Non-pigmented ciliary epithelial cell (primary cell): Measurements from ENCODE around the gene MAST4.

Source experiments
- DNase-seq: peaks from one replicate; pipeline ENCODE4 v3.0.0-alpha.2; 2010; ENCODE audit warnings: low read depth

MAST4 gene

DNA sequence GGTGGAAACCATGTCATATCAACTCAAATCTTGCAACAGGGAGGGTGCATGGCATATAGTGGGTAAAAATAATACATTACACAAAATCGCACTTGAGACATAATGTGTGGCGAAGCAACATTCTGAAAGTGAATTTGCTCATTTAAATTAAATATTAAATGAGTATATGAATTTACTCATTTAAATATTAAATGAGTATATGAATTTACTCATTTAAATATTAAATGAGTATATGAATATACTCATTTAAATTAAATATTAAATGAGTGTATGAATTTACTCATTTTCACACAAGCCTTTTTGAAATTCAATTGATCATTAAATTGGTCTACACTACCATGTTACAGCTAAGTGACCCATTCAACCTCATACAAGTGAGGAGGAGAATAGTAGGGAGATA is 10.5 kb downstream of the MAST4 start:
- no peak for DNase-seq

DNA sequence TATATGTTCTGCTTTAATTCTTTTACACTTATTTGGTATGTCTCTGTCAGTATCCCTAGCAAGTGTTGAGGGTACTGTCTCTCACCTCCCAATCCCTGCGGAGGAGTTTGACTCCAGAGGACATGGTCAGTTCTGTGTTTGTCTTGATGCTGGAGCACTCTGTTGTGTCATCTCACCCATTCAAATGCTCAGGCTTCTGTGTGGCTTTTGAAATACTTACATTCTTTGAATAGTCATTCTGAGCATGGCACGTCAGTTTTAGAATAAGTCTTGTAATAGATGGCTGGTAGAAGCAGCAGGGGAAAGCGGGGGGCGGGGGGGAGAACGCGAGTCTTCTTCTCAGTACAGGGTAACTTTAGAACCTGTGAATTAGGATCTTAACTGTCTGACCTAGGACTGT is 12.3 kb downstream of the MAST4 start:
- no peak for DNase-seq

DNA sequence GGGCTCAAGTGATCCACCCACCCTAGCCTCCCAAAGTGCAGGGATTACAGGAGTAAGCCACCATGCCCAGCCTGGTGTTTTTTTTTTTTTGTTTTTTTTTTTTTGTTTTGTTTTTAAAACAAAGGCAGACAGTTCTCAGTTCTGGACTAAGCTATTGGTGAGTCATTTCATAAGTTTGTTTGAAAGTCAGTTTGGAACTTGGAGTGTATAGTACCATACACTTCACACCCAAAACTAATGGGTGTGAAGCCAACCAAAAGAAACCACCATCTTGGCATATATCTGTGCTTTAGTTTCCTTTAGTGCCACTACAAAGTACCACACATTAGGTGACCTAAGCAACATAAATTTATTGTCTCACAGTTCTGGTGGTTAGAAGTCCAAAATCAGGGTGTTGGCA is 13.4 kb downstream of the MAST4 start:
- no peak for DNase-seq

DNA sequence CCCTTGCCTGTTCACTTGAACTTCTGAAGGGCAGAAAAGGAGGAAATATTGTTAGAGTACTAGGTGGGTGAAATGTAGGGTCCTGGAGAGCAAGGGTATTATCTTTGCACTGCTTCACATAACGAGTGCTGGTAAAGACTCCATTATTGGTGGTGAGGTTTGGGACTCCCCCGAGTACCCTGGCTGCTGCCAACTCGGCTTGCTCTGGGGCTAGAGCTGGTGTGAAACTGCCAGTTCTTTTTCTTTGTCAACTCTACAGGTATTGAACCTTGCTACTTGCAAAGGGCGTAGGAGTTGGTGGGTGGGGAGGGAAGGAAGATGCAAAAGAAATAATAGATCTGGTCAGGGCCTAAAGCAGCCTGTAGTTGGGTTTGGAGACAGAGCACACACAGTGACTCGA is 16.0 kb downstream of the MAST4 start:
- no peak for DNase-seq

DNA sequence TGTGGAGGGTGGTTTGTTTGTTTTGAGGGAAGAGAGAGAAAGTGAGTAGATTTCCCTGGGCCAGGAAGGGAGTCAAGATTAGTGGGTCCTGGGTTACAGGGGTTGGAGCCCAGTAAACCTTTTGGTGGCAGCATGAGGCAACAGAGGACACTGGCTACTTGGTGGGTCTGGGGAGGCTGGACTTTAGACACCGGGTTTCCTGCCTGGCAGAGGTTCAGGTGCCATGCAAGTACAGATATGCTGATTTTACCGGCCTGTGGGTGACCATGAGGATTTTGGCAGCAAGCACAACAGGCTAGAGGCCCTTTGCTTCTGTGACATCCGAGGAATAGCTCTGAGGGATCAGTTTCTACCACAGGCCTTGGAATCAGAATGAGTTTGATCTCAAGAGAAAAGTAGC is 18.9 kb downstream of the MAST4 start:
- no peak for DNase-seq

DNA sequence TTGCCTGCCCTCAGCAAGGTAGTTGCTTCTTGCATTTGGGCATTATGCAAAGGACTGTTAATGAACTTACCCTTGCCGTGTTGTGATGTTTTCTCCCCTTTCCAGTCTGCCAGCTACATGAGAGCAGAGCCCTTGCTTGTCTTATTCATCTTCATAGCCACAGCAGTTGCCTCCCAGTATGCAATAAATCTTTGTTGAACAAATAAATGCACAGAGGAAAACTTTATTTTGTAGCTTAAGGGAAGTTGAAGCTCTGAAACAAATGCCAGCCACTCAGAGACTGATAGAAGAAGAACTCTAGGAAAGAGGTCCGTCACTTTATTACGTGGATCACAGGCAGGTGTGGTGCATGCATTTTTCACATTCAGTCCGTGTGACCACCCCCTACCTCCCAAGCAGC is 19.7 kb downstream of the MAST4 start:
- DNase-seq = no peak

DNA sequence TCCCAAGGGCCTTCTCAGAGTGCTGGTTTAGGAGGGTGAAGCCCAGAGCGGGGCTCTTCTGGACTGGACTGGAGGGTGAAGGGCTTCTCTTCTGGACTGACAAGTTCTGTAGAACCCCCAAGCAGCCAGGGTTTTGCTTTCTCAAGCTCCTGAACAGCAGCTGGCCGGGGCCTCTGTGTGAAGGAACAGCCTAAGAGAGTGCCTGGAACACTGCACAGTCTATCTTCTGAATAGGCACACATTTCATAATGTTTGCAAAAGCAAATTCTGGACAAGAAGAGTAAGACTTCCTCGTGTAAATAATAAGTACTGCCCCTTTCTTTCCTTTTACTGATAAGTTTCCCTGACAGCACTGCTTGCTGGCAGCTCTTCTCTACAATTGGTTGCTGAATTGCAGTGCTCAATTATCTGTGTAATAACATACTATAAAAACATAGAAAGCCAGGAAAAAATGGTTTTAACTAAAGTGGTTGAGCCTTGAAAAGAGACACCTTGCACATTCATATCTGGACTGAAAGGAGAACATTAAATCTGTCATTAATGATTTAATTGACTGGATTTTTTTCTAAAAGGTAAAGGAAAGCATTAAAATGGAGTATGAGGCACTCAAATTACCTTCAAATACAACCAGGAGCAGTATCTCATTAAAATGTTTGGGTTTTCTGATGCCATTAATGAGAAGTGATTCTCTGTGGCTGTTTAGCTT is 20.5 kb downstream of the MAST4 start:
- no peak for DNase-seq

DNA sequence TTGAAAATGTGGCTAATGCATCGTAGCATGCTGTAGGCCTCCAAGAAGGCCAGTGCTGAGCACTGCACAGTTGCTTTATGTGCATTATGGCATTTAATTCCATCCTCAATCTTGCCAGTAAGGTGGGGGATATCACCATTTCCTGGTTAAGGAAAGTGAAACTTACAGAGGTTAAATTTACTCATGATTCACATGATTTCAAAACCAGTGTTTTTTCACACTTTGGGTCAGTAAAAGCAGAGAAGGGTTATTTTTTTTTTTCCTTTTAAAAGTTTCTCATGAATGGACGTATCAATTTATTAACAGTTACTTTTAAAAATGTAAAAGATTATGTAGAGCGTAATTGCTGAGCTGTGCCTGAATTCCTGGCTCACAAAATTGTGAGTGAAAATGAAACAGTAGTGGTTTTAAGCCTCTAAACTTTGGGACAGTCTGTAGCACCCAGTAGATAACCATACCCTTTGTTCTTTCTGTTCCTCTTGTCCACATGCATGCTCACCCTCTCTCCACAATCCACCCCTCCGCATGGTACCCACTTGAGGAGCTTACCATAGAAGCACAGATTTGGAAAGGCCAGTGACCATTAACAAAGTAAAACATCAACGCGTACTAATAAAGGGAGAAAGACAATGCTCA is 21.2 kb downstream of the MAST4 start:
- no peak for DNase-seq

DNA sequence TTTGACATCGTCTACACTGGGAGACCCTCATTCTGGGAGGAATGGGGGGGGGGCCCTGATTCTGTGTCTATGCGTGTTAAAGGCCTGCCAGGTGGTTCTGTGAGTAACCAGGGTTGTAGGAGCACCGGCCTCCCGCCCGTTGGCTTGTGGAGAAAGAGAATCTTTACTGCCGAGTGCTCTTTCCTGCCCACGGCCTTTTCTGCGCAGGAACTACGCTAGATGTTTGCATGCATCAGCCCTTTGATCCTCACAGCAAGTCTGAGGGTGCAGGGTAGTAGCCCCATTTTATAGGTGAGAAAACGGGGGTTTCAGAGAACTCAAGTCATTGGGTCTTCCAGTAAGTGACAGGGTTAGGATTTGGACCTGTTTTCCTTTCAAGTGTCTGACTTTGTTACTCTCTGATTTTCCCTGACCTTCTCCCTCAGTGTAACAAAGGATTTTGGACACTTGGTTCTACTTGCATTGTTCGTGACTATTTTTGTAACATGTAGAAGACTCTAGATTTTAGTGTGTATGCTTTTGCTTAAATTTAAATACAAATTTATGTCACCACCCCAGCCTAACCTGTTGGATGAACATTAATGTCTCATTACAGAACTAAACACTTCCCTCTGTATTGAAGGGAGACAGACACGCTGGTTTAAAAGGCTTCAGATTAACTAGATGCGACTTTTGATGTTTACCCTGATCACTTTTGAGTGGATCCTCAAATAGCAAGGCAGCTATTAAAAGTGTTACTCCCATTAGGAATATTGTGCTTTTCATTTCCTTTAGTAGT is 22.0 kb downstream of the MAST4 start:
- DNase-seq = no peak

DNA sequence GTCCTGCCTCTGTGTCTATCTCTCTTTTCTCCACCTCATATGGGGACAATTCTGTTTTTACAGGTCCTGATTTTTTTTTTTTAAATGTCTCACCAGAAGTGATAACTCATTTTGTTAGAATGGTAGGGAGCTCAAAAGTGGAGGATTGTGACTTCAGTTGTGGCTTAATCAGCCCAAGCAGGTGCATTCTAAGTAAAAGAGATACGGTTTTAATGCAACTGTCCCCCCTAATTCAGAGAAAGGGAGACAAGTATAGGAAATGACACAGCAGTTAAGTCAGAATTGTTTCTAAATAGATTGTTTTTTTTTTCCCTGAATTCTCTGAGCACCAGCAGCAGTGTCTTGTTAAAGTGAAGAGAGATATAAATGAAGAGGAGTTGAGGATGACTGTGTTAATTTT is 24.5 kb downstream of the MAST4 start:
- no peak for DNase-seq

DNA sequence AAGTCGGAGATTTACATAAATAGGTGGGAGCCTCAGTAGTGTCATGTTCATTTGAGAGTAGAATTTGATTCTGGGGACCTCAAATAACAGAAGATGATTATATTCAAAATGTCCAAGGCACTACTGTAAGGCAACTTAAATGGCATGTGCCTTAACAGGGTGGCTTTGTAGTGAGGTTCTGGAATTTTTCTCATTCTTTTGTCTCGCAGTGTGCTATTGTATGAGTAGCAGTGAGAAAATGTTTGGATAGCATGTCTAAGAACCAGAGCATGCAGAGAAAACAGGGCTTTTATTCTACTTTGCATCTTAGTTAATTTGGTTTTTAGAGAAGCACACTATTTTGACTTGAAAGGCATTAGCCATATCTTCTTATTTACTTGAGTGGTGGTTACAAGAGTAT is 25.0 kb downstream of the MAST4 start:
- DNase-seq = no peak

DNA sequence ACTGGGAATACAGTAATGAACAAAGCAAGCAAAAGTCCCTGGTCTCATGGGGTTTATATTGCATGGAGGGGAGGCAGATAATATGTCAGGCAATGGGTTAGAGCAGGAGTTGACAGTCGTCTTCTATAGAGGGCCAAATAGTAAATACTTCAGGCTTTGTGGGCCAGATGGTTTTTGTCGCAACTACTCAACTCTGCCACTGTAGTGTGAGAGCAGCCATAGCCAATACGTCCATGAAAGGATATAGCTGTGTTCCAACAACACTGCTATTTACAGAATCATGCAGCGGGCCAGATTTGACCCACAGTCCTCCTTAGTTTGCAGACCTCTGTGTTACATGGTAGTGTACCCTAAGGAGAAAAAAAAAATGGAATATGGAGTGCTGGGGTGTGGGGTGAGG is 25.5 kb downstream of the MAST4 start:
- no peak for DNase-seq

DNA sequence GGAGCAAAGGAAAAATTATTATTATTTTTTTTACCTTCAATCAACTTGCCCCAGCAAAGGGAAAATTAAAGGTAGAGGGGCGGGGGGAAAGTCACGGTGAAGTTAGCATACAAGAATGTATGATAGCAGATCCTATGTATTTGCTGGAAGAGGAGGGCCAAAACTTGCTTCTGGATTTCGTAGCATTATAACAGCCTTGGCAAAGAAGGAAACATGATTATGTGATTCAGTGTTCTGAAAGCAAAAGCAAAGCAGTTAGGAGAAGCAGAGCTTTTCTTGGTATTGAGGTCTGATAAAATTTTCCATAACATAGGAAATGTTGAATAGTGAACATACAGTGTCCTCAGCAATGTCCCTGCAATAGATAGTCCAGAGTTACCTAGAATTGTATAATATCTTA is 32.4 kb downstream of the MAST4 start:
- no peak for DNase-seq

DNA sequence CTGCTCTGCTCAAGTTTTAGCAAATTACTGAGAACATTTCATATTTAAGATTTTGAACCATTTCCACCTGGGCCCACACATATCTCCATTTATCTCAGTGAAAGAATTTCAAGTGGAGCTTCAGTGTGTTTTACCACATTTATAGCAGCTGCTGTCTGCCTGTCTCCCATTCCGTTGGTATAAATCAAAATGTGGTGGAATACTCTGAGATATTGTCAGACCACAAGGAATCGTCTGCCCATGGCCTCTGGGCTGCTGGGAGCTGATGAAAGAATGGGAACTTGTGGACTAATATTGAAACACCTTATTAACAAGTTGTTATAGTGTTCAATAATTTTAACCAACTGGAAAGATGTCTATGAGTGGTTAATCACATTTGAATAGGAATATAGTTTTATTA is 33.3 kb downstream of the MAST4 start:
- DNase-seq = no peak

DNA sequence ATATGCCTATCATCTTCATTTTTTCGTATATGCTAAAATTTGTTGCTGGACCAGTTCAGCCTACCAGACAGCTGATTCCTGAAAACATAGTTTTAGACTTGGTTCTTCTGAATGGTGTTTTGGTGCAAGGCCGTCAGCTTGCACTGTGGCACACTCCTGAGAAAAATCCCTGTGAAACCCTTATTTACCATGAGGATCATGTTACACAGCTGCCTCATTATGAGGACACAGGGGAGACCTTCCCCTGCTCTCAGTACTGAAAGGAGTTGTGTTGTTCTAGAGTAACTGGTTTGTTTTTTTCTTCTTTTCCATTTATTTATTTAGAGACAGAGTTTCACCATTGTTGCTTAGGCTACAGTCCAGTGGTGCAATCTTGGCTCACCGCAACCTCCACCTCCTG is 37.6 kb downstream of the MAST4 start:
- DNase-seq = no peak

DNA sequence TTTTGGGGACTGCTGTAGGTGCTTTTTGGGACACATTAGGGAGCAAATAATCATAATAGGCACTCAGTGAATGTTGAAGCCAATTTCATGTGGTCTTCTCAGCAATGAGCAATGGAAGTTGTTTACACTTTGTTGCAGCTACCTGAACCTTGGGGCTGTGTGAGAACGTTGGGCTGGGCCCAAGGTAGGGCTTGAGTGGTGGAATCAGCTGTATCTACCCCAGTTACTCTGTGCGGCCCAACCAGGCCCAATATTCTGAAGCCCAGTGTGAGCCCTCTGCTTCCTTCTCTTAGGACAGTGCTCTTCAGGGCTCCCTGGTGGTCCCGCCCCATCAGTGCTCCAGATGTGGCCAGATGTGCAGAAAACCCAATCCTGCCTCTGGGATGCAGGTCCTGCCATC is 38.4 kb downstream of the MAST4 start:
- DNase-seq = no peak

DNA sequence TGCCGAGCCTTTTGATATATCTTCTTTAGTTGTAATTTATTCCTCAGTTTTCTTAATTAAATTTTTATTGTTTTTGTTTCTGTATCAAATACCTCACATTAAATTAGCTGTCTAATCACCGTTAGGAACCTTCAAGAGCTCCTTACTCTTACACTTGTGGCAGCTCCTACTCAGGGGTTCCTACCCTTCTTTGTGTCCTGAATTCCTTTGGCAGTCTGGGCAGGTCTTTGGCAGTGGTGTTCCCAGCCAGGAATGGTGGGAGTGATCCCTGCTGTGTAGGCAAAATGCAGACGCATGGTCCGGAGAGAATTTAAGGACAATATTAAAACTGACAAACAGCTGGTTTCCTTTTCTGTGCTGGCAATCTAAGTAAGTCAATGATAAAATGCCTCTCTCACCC is 41.8 kb downstream of the MAST4 start:
- DNase-seq = no peak

DNA sequence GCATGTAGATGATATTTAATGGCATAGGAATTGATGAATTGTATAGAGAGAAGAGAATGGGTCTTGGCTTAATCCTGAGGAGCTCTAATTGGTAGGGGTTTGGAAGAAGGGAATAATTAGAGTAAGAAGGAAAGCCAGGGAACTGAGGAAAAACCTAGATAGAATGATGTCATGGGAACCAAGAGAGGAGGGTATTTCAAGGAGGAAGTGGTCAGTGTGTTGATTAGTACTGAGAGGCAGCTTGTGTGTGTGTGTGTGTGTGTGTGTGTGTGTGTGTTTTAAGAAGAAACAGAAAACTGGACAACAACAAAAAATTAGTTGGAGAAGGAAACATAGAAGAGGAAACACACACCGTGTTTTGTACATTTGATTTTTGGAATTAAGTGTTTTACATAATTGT is 42.8 kb downstream of the MAST4 start:
- DNase-seq = no peak

DNA sequence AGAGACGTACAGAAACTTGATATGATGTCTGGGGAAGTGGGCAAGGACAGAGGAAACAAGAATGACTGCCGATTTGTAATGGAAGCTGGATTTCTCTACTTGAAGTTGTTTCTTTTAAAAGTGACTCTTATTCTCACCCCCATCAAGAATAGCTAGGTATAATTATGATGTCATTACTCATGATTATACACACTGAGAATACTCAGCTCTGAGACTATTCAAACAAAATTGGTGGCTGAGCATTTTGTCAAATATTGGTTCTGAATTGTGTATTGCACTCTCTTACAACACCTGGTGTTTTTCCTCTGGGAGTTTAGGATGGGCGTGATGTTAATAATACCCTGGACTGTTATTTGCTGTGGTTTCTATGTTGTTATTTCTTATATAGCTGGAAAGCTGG is 46.3 kb downstream of the MAST4 start:
- no peak for DNase-seq

DNA sequence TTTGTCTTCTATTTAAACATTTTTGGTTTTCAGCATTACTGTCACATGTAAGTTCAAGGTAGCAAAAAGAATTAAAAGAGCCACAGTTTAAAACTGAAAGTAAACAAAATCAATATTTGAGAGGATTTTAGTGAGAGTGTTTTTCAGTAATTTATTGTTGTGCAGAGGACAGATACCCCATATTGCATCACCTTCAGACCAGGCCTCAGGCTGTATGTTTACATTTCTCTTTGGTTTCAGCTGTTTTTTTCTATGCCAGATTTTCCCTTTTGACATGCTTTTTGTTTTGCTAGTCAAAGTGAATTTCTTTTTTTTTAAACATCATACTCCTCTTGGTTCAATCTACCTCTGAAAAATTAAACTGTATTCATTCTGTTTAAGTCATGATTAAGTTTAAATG is 47.2 kb downstream of the MAST4 start:
- DNase-seq = no peak

DNA sequence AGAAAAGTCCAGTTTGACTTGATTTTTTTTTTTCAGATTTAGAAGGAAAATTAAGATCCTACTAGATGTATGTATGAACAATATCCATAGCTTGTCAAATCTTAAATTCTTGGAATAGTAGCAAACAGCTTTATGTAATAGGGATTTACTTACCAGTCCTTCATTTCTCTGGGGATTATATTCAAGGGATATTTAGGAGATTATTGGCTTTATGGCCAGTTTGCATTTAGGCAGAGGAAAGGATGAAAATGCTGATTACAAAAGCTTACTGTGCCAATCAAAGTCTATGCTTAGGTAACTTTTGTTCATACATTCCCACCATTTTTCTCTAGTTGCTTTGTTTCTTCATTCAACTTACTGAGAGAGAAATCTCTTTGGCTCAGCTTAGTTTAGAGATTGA is 47.9 kb downstream of the MAST4 start:
- no peak for DNase-seq

DNA sequence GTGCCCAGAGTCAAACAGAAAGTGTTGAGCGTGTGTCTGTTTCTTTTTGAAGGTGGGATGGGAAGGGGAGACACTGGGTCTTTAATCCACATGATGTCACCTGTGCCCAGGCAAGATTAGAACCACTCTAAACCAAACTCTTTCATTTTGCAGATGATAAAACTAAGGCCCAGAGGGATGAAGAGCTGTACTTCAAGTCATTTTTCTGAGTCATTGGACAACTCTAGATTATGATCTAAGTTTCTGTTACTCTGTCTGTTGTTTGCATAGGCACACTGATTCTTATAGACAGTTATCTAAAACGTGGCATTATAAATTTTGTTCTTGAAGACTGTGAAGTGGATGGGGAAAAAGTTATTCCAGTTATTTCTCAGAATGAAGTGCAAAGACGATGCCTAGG is 48.8 kb downstream of the MAST4 start:
- no peak for DNase-seq

DNA sequence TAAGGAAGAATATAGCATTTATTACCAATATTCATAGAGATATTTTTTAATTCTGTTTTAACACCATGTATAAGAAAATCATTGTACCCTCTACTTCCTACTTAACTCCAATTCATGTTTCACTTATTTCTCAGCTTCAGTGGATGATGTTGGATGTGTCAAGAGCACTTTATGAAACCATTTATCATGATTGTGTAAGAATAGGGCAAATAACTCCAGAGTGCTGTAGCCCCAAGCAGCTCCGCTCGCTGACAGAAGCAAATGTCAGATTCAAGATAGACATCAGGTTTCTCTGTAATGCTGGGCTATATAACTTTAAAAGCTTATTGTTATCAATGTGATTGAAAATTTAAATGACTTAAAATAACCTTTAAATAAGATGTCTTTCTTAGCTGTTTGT is 50.4 kb downstream of the MAST4 start:
- DNase-seq = no peak
